ENCODE data around the gene EGR4. TPM values are rescaled to one million over a fixed set of nuclear protein-coding genes. Genes with fewer than 3 reads are reported as not detected.
A peak's percentile ranks its signal among the peaks of the same experiment; 100 is the strongest.

Gene EGR4
- total RNA-seq, 1 experiment from 2014 or later = not detected

DNA sequence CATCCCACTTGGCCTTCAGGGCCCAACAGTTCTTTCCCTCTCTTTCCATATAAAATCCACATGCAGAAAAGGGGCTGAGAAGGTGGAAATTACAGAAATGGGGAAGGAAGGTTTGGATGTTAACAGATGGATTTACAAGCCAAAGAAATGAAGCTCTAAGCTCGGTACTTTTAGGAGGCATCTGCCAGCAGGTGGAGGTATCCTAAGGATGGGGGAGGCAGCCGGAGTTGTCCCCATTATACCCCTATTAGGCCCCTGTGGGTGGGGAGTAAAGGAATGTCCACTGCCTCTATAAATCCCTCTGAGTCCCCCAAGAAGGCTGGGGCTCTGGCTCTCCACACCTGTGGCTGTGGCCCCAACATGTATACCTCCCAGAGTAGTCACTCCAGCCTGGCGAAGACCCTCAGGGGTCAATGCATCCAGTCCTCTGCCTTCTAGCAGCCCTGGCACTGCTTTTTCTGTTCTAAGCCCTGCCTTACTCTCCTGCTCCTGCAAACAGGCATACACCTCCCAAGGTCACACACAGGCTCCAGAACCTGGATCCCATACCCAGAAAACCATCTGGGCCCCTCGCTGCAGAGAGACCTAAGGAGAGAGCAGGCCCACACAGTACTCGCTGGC is 10.3 kb downstream of the EGR4 start:
- H3K4me3 ChIP-seq (ENCODE audit: low read depth, low read length) = peak overlapping the region; percentile 84
- no peaks in the 10 kb centered on the region for H3K27me3 ChIP-seq (replicated peaks; ENCODE audit: control insufficient read depth, insufficient read depth, low read length)
- no peaks in the 10 kb centered on the region for H3K36me3 Mint-ChIP-seq (ENCODE audit: insufficient read depth, unreplicated experiment)
- peaks cover 5% of the 10 kb centered on the region; the same call in 1 of the 2 replicates for H3K4me1 ChIP-seq
- TF ChIP-seq, protein P1, sequence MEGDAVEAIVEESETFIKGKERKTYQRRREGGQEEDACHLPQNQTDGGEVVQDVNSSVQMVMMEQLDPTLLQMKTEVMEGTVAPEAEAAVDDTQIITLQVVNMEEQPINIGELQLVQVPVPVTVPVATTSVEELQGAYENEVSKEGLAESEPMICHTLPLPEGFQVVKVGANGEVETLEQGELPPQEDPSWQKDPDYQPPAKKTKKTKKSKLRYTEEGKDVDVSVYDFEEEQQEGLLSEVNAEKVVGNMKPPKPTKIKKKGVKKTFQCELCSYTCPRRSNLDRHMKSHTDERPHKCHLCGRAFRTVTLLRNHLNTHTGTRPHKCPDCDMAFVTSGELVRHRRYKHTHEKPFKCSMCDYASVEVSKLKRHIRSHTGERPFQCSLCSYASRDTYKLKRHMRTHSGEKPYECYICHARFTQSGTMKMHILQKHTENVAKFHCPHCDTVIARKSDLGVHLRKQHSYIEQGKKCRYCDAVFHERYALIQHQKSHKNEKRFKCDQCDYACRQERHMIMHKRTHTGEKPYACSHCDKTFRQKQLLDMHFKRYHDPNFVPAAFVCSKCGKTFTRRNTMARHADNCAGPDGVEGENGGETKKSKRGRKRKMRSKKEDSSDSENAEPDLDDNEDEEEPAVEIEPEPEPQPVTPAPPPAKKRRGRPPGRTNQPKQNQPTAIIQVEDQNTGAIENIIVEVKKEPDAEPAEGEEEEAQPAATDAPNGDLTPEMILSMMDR (IDR thresholded peaks at IDR 0.05; ENCODE audit: insufficient read depth in 1 of 2, low read depth in 1 of 2, low read length in 1 of 2, severe bottlenecking in 1 of 2, unreplicated experiment in 1 of 2) = no peak
- H3K36me3 ChIP-seq (ENCODE audit: control insufficient read depth, insufficient read depth, low read length) = no peaks in the 10 kb centered on the region
- no peak for DNase-seq
- BruUV-seq (replicated peaks) = TSS peak; percentile 22
- H3K4me3 Mint-ChIP-seq (ENCODE audit: unreplicated experiment) = peak overlapping the region; percentile 65
- no peaks in the 10 kb centered on the region for H3K9me3 Mint-ChIP-seq (ENCODE audit: unreplicated experiment)
- no peaks in the 10 kb centered on the region for H3K4me1 Mint-ChIP-seq (ENCODE audit: low read depth, unreplicated experiment)
- H3K27me3 Mint-ChIP-seq (ENCODE audit: insufficient read depth, unreplicated experiment) = peaks cover 2% of the 10 kb centered on the region
- CTCF ChIA-PET = interaction anchor here (1.0 kb wide), 1 partner anchor 14 kb away, joined by 5 read pairs; no protein-coding TSS in a partner anchor
- H3K9me3 ChIP-seq = no peaks in the 10 kb centered on the region
- POLR2A ChIA-PET = no interaction called here
- no peak overlapping the region for H3K27ac Mint-ChIP-seq (ENCODE audit: unreplicated experiment)
- intact Hi-C loops (cut with micrococcal nuclease; ENCODE audit: unreplicated experiment) = no loop called here

DNA sequence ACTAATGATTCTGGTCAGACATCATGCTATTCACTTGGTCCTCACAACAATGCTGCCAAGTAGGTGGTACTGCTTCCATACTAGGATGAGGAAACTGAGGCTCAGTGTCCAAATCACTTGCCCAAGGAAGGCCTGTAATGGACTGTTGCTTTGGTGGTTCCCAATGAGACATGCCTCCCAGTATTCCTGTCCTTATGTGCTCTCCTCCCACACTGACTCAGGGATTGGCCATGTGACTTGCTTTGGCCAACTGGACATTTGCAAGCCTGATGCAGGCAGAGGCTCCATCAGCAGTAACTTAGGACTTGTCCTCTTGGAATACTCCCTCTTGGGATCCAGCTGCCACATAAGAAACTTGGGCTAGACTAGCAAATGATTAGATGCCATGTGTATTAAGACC is 12.1 kb downstream of the EGR4 start:
- TF ChIP-seq, protein P1 (IDR thresholded peaks at IDR 0.05; ENCODE audit: insufficient read depth in 1 of 2, low read depth in 1 of 2, low read length in 1 of 2, severe bottlenecking in 1 of 2, unreplicated experiment in 1 of 2) = no peak
- POLR2A ChIA-PET = no interaction called here
- BruUV-seq (replicated peaks) = no TSS peak

DNA sequence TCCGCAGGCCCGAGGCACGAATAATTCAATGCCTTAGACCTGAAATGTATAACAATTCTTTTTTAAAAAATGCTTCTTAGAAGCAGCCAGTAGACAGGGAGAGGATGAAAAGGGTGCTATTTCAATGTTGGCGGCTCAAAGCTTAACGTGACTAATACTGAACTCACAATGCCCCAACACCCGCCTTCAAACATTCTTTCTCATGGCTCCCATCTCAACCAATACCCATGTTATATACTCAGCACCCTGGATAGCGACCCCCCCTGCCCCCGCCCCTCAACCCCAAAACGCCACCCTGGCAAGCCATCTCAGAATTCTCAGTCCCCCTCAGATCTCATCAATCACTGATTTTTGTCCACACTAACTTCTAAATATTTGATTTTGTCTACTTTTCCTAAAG is 13.5 kb downstream of the EGR4 start:
- Histone ChIP-seq H3K27me3 (replicated peaks; ENCODE audit: control insufficient read depth, insufficient read depth, low read length) (no peaks in the 10 kb centered on the region), H3K4me3 (ENCODE audit: low read depth, low read length) (no peak overlapping the region), H3K4me1 (peaks cover 2% of the 10 kb centered on the region; the same call in 1 of the 2 replicates), H3K36me3 (ENCODE audit: control insufficient read depth, insufficient read depth, low read length) (no peaks in the 10 kb centered on the region), H3K9me3 (no peaks in the 10 kb centered on the region)
- H3K27ac Mint-ChIP-seq (ENCODE audit: unreplicated experiment) = no peak overlapping the region
- H3K4me3 Mint-ChIP-seq (ENCODE audit: unreplicated experiment) = no peak overlapping the region
- H3K4me1 Mint-ChIP-seq (ENCODE audit: low read depth, unreplicated experiment) = no peaks in the 10 kb centered on the region
- peak in 1 of 2 experiments; percentile 21 for DNase-seq
- CTCF ChIA-PET = no interaction called here
- no peaks in the 10 kb centered on the region for H3K27me3 Mint-ChIP-seq (ENCODE audit: insufficient read depth, unreplicated experiment)
- BruUV-seq (replicated peaks) = no TSS peak
- H3K9me3 Mint-ChIP-seq (ENCODE audit: unreplicated experiment) = no peaks in the 10 kb centered on the region
- TF ChIP-seq, protein P1 (IDR thresholded peaks at IDR 0.05; ENCODE audit: insufficient read depth in 1 of 2, low read depth in 1 of 2, low read length in 1 of 2, severe bottlenecking in 1 of 2, unreplicated experiment in 1 of 2) = no peak
- intact Hi-C loops (cut with micrococcal nuclease; ENCODE audit: unreplicated experiment) = no loop called here
- no peaks in the 10 kb centered on the region for H3K36me3 Mint-ChIP-seq (ENCODE audit: insufficient read depth, unreplicated experiment)
- POLR2A ChIA-PET = no interaction called here

More for the DNA sequence above, 12.1 kb downstream of the EGR4 start:
- CTCF ChIA-PET = interaction anchor here (1.0 kb wide), 1 partner anchor 9 kb away, joined by 4 read pairs; no protein-coding TSS in a partner anchor
- Histone ChIP-seq H3K9me3 (no peaks in the 10 kb centered on the region), H3K4me3 (ENCODE audit: low read depth, low read length) (no peak overlapping the region), H3K36me3 (ENCODE audit: control insufficient read depth, insufficient read depth, low read length) (no peaks in the 10 kb centered on the region), H3K27me3 (replicated peaks; ENCODE audit: control insufficient read depth, insufficient read depth, low read length) (no peaks in the 10 kb centered on the region), H3K4me1 (peaks cover 5% of the 10 kb centered on the region; the same call in 1 of the 2 replicates)
- no peak for DNase-seq
- intact Hi-C loops (cut with micrococcal nuclease; ENCODE audit: unreplicated experiment) = no loop called here
- Mint-ChIP-seq H3K36me3 (ENCODE audit: insufficient read depth, unreplicated experiment) (no peaks in the 10 kb centered on the region), H3K9me3 (ENCODE audit: unreplicated experiment) (no peaks in the 10 kb centered on the region), H3K27me3 (ENCODE audit: insufficient read depth, unreplicated experiment) (peaks cover 2% of the 10 kb centered on the region), H3K4me1 (ENCODE audit: low read depth, unreplicated experiment) (no peaks in the 10 kb centered on the region), H3K27ac (ENCODE audit: unreplicated experiment) (no peak overlapping the region), H3K4me3 (ENCODE audit: unreplicated experiment) (no peak overlapping the region)
